Common myeloid progenitor, CD34-positive (primary cell): ENCODE measurements around the gene KRT23.

Experiments used
- CTCF ChIA-PET: fragments of 350-600 bp; sonication (Branson Sonifier 250); formaldehyde crosslinking; loops from one replicate; lab custom pipeline; 2021; ENCODE audit warnings: antibody characterized with exemption; lab: Charles Lee
- POLR2A ChIA-PET: fragments of 350-600 bp; sonication (Branson Sonifier 250); formaldehyde crosslinking; loops from one replicate; lab custom pipeline; 2021; ENCODE audit warnings: antibody characterized with exemption; lab: Charles Lee
- DNase-seq, 3 donors: peaks; one replicate each; pipeline versions ENCODE4 v3.0.0 to v3.0.0-alpha.2; 2013
- H3K27ac ChIP-seq, 2 experiments: 1 replicate in 1 of 2; 2 replicates in 1 of 2; pipeline ENCODE4 v1.7.0; 2013; ENCODE audit warnings: inconsistent platforms in 2 of 2, low read length in 2 of 2, mild to moderate bottlenecking in 2 of 2, low read depth in 1 of 2, moderate library complexity in 1 of 2; ENCODE audit not compliant: severe bottlenecking in 2 of 2, insufficient read depth in 1 of 2, poor library complexity in 1 of 2
- H3K27me3 ChIP-seq, 5 experiments: replicated peaks in 2 of 5; 1 replicate in 3 of 5; 2 replicates in 2 of 5; pipeline versions ENCODE4 v1.6.1 to v1.7.0; 2013; ENCODE audit warnings: low read length in 4 of 5, mild to moderate bottlenecking in 2 of 5, moderate library complexity in 2 of 5, inconsistent platforms in 1 of 5; ENCODE audit not compliant: insufficient read depth in 5 of 5, control insufficient read depth in 4 of 5
- H3K36me3 ChIP-seq, 4 experiments: 1 replicate in 2 of 4; 2 replicates in 2 of 4; pipeline versions ENCODE4 v1.6.1 to v1.7.0; 2013; ENCODE audit warnings: low read length in 3 of 4, control low read depth in 1 of 4, mild to moderate bottlenecking in 1 of 4; ENCODE audit not compliant: control insufficient read depth in 4 of 4, insufficient read depth in 4 of 4
- H3K4me1 ChIP-seq, 4 experiments: 1 replicate in 3 of 4; 2 replicates in 1 of 4; pipeline versions ENCODE4 v1.6.1 to v1.7.1; 2013; ENCODE audit warnings: low read length in 3 of 4, mild to moderate bottlenecking in 3 of 4, control low read depth in 1 of 4, inconsistent platforms in 1 of 4, moderate library complexity in 1 of 4; ENCODE audit not compliant: control insufficient read depth in 4 of 4, insufficient read depth in 4 of 4; ENCODE audit errors: control extremely low read depth in 1 of 4
- H3K4me3 ChIP-seq, 7 experiments: 1 replicate in 4 of 7; 2 replicates in 3 of 7; pipeline versions ENCODE4 v1.5.1 to v1.7.0; 2013; ENCODE audit warnings: mild to moderate bottlenecking in 7 of 7, low read length in 6 of 7, moderate library complexity in 6 of 7, inconsistent platforms in 2 of 7, low read depth in 2 of 7, control low read depth in 1 of 7; ENCODE audit not compliant: insufficient read depth in 4 of 7, control insufficient read depth in 1 of 7; ENCODE audit errors: extremely low read depth in 1 of 7
- H3K9me3 ChIP-seq, 5 experiments: 1 replicate in 4 of 5; 2 replicates in 1 of 5; pipeline versions ENCODE4 v1.6.1 to v1.7.1; 2013; ENCODE audit warnings: low read length in 4 of 5, mild to moderate bottlenecking in 2 of 5, inconsistent platforms in 1 of 5, low read depth in 1 of 5, moderate library complexity in 1 of 5; ENCODE audit not compliant: control insufficient read depth in 4 of 5, insufficient read depth in 2 of 5; ENCODE audit errors: control extremely low read depth in 1 of 5
- WGBS: methylation state at CpG from one replicate; pipeline ENCODE4 v1.1.5; 2013; ENCODE audit not compliant: insufficient coverage; 5-methylcytosine and 5-hydroxymethylcytosine counted together

KRT23 gene

GRCh38 chr17:40883031-40883430 is 54.4 kb downstream of the KRT23 start:
- Histone ChIP-seq H3K27me3 (peaks cover 2 to 19% (median 7%) of the 10 kb centered on the region in 5 experiments), H3K36me3 (no peaks in the 10 kb centered on the region), H3K9me3 (no peaks in the 10 kb centered on the region), H3K4me1 (no peaks in the 10 kb centered on the region), H3K4me3 (no peak overlapping the region), H3K27ac (no peak overlapping the region)
- 83% methylated on average over 1 of the region's 1 CpG for WGBS
- DNase-seq: no peak
- POLR2A ChIA-PET: no interaction called here
- CTCF ChIA-PET: no interaction called here

GRCh38 chr17:40879026-40879425 is 58.4 kb downstream of the KRT23 start:
- 100% methylated on average over 1 of the region's 1 CpG for WGBS
- DNase-seq: no peak
- Histone ChIP-seq H3K36me3 (no peaks in the 10 kb centered on the region), H3K9me3 (no peaks in the 10 kb centered on the region), H3K27ac (no peak overlapping the region), H3K4me3 (no peak overlapping the region), H3K27me3 (peaks cover 0 to 4% (median 0%) of the 10 kb centered on the region in 5 experiments), H3K4me1 (no peaks in the 10 kb centered on the region)
- ChIA-PET POLR2A (no interaction called here), CTCF (no interaction called here)

DNA sequence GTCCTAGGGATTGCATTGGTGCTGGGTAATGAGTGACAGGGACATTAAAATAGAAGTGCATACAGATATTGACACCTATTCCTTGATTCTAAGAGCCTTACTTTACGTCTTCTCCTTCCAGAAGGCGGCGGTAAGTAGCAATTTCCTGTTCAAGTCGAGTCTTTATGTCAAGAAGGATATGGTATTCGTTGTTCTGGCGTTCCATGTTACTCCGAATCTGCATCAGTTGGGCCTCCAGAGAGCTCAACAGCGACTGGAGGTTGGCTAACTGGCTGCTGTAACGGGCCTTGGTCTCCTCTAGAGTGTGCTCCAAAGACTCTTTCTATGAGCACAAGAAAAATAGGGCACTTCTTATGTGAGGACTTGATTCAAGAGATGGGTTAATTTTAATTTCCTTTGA is 59.4 kb downstream of the KRT23 start:
- Histone ChIP-seq H3K27me3 (peaks cover 0 to 1% (median 0%) of the 10 kb centered on the region in 5 experiments), H3K4me3 (no peak overlapping the region), H3K9me3 (no peaks in the 10 kb centered on the region), H3K4me1 (no peaks in the 10 kb centered on the region), H3K36me3 (no peaks in the 10 kb centered on the region), H3K27ac (no peak overlapping the region)
- 100% methylated on average over 5 of the region's 9 CpGs for WGBS
- CTCF ChIA-PET: no interaction called here
- DNase-seq: no peak
- POLR2A ChIA-PET: no interaction called here

- H3K27ac ChIP-seq: no peak overlapping the region
- no CpG with 5 or more reads among the region's 1 CpG for WGBS
- no peaks in the 10 kb centered on the region for H3K4me1 ChIP-seq
- ChIA-PET CTCF (interaction anchor here (1.1 to 1.6 kb wide), 2 partner anchors 11 to 624 kb away, joined by 3 read pairs; no protein-coding TSS in a partner anchor), POLR2A (no interaction called here)
- no peak for DNase-seq
- no peaks in the 10 kb centered on the region for H3K9me3 ChIP-seq
- H3K36me3 ChIP-seq: no peaks in the 10 kb centered on the region
- H3K4me3 ChIP-seq: no peak overlapping the region
- H3K27me3 ChIP-seq: peaks cover 0 to 4% (median 0%) of the 10 kb centered on the region in 5 experiments
These were observed 63.6 kb downstream of the KRT23 start for GRCh38 chr17:40873801-40874200.

DNA sequence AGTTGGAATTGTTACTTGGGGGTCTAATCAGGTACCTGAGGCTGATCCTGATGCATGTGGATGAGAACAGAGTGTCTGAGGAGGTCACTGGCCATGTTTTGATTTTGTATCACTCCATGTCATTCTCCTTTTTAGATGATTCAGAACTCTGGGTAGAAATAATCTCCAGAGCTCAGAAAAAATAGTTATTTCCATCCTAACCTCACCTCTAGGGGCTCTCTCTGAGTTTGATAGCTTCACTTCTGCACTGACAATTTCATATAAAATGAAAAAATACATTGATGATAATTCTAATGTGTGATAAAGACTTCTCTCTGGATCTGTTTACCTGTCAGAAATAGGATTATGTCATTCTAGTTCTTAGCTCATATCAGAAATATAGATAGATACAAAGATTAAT is 64.2 kb downstream of the KRT23 start:
- Histone ChIP-seq H3K9me3 (no peaks in the 10 kb centered on the region), H3K36me3 (no peaks in the 10 kb centered on the region), H3K4me1 (no peaks in the 10 kb centered on the region), H3K27ac (no peak overlapping the region), H3K27me3 (peaks cover 0 to 4% (median under 1%) of the 10 kb centered on the region in 5 experiments), H3K4me3 (no peak overlapping the region)
- no peak for DNase-seq
- CTCF ChIA-PET: interaction anchor here (1.1 to 1.6 kb wide), 2 partner anchors 11 to 625 kb away, joined by 3 read pairs; no protein-coding TSS in a partner anchor
- POLR2A ChIA-PET: no interaction called here
